ENCODE data around the gene KRT1. TPM values are rescaled to one million over a fixed set of nuclear protein-coding genes. Genes with fewer than 3 reads are reported as not detected.
"Not testable (repeated sequence)": the region's sequence is repeated elsewhere in the genome, so short reads cannot be mapped to it uniquely, and the experiment has no call there.

The KRT1 gene
- total RNA-seq, 4 donors from 2014 or later = not detected

DNA sequence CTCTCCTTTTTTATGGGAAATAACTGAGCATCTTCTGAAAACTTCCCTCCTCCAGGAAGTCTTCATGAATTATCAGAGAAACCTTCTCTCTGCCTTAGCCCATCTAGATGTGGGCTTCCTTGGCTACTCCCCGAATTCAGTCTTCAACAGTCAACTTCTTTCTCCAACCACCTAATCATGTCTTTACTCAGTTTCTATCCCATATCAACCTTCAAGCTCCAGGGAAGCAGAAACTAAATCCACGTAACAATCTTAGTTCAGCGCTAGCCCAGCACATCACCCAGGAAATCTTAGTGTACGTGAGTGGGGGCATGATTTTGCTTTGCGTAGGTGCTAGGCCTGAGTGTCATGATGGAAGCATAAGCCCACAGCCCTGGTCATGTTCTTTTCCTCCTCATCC, 35.9 kb upstream of the KRT1 start:
- no peaks in the 10 kb centered on the region for H3K36me3 ChIP-seq
- peaks cover 3 to 42% (median 19%) of the 10 kb centered on the region in 4 donors for H3K27me3 ChIP-seq
- TF ChIP-seq, protein P1, sequence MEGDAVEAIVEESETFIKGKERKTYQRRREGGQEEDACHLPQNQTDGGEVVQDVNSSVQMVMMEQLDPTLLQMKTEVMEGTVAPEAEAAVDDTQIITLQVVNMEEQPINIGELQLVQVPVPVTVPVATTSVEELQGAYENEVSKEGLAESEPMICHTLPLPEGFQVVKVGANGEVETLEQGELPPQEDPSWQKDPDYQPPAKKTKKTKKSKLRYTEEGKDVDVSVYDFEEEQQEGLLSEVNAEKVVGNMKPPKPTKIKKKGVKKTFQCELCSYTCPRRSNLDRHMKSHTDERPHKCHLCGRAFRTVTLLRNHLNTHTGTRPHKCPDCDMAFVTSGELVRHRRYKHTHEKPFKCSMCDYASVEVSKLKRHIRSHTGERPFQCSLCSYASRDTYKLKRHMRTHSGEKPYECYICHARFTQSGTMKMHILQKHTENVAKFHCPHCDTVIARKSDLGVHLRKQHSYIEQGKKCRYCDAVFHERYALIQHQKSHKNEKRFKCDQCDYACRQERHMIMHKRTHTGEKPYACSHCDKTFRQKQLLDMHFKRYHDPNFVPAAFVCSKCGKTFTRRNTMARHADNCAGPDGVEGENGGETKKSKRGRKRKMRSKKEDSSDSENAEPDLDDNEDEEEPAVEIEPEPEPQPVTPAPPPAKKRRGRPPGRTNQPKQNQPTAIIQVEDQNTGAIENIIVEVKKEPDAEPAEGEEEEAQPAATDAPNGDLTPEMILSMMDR (IDR thresholded peaks at IDR 0.05) = no peak
- TF ChIP-seq POLR2A (IDR thresholded peaks at IDR 0.05; ENCODE audit: low read depth) (no peak), EP300 (IDR thresholded peaks at IDR 0.05) (no peak), POLR2AphosphoS5 (IDR thresholded peaks at IDR 0.05) (no peak)
- WGBS = 88% methylated on average over 5 of the region's 5 CpGs
- no peak overlapping the region for H3K4me3 ChIP-seq
- H3K9me3 ChIP-seq = no peaks in the 10 kb centered on the region
- no peak overlapping the region for H3K27ac ChIP-seq (replicated peaks in 1 of 4)
- no peak for DNase-seq (ENCODE audit: extremely low spot score)
- intact Hi-C loops (cut with DNase I) = no loop called here
- H3K4me1 ChIP-seq = peaks cover 0 to 12% (median 10%) of the 10 kb centered on the region in 4 donors

GRCh38 chr12:52715416-52715815, 35.2 kb upstream of the KRT1 start:
- Histone ChIP-seq H3K36me3 (no peaks in the 10 kb centered on the region), H3K9me3 (no peaks in the 10 kb centered on the region), H3K27me3 (peaks cover 3 to 42% (median 19%) of the 10 kb centered on the region in 4 donors), H3K4me3 (no peak overlapping the region), H3K27ac (replicated peaks in 1 of 4) (no peak overlapping the region), H3K4me1 (peaks cover 0 to 12% (median 10%) of the 10 kb centered on the region in 4 donors)
- WGBS = 73% methylated on average over 8 of the region's 14 CpGs
- TF ChIP-seq POLR2A (IDR thresholded peaks at IDR 0.05; ENCODE audit: low read depth) = no peak
- no peak for TF ChIP-seq POLR2AphosphoS5 (IDR thresholded peaks at IDR 0.05)
- no peak for TF ChIP-seq EP300 (IDR thresholded peaks at IDR 0.05)
- TF ChIP-seq, protein P1 (IDR thresholded peaks at IDR 0.05) = no peak
- no peak for DNase-seq (ENCODE audit: extremely low spot score)
- intact Hi-C loops (cut with DNase I) = no loop called here

DNA sequence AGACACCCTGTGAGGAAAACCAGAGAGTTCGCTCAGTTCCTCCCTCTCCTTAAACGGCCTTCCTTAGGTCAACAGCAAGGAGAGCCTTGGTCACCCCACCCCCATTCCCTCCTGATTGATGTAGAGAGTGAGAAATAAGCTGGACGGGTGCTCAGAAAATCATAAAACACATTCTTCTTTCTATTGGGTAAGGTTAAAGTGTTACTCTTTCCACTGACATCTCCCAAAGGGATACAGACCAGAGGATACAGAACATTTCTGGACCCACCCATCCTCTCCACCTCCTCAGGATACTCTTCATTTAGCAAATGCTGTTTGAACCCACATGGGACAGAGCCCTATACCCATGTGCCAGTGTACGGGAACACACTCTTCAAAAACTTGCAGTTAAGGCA, 34.7 kb upstream of the KRT1 start:
- Histone ChIP-seq H3K27me3 (peaks cover 3 to 42% (median 19%) of the 10 kb centered on the region in 4 donors), H3K27ac (replicated peaks in 1 of 4) (no peak overlapping the region), H3K4me3 (no peak overlapping the region), H3K9me3 (no peaks in the 10 kb centered on the region), H3K4me1 (peaks cover 0 to 12% (median 10%) of the 10 kb centered on the region in 4 donors), H3K36me3 (no peaks in the 10 kb centered on the region)
- intact Hi-C loops (cut with DNase I) = no loop called here
- TF ChIP-seq POLR2A (IDR thresholded peaks at IDR 0.05; ENCODE audit: low read depth) (no peak), POLR2AphosphoS5 (IDR thresholded peaks at IDR 0.05) (no peak), EP300 (IDR thresholded peaks at IDR 0.05) (no peak)
- TF ChIP-seq, protein P1 (IDR thresholded peaks at IDR 0.05) = no peak
- WGBS = 73% methylated on average over 4 of the region's 4 CpGs
- DNase-seq (ENCODE audit: extremely low spot score) = no peak

DNA sequence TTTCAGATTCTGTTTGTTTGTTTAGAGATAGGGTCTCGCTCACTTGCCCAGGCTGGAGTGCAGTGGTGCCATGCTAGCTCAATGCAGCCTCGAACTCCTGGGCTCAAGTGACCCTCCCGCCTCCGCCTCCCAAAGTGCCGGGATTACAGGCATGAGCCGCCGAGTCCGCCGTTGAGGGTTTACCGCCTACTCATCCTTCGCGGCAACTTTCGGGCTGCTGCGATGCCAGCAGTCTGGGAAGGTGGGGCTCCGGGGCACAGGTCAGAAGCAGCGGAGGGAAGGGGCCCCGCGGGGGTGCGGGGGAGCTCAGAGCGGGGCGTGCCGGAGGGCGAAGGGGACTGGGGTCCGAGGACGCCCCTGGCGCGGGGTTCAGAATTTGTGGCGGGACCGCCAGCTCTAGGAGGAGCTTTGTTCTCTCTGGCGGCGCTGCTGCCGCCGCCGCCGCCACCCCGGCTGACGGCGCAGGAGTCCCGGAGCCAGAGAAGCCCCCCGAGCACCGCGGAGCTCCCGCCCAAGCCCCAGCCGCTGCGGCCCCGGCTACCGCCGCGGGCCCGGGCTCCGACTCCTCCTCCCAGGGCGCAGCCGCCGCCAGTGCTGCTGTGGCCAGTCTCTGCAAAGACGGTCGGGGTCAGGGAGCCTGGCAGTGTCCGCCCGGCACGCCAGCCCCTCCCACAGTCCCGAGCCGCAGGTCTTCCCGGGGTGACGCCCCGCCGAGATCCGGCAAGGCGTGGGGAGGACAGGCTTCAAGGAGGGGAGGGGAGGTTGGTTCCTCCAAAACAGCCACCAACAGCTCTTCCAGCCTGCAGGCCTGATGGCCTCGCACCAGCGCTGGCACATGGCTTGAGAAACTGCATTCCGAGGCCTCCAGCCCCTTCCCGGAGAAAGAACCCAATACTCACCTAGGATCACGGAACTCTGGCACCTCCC, 34.0 kb upstream of the KRT1 start:
- intact Hi-C loops (cut with DNase I) = no loop called here
- H3K27me3 ChIP-seq = peaks cover 3 to 42% (median 19%) of the 10 kb centered on the region in 4 donors

GRCh38 chr12:52712122-52712521, 31.9 kb upstream of the KRT1 start:
- H3K27ac ChIP-seq (replicated peaks in 1 of 4); H3K36me3 ChIP-seq; DNase-seq (ENCODE audit: extremely low spot score); H3K9me3 ChIP-seq; H3K4me3 ChIP-seq; intact Hi-C loops (cut with DNase I): not testable (repeated sequence)
- Histone ChIP-seq H3K4me1 (peaks cover 0 to 12% (median 10%) of the 10 kb centered on the region in 4 donors), H3K27me3 (peaks cover 3 to 42% (median 19%) of the 10 kb centered on the region in 4 donors)
- 91% methylated on average over 6 of the region's 6 CpGs for WGBS

More for the DNA sequence above, 34.0 kb upstream of the KRT1 start:
- H3K4me3 ChIP-seq = peak overlapping the region; percentile 32 to 44 (median 36)
- H3K4me1 ChIP-seq = peaks cover 0 to 12% (median 10%) of the 10 kb centered on the region in 4 donors
- no peaks in the 10 kb centered on the region for H3K9me3 ChIP-seq
- H3K36me3 ChIP-seq = no peaks in the 10 kb centered on the region
- no peak overlapping the region for H3K27ac ChIP-seq (replicated peaks in 1 of 4)
- WGBS = 16% methylated on average over 26 of the region's 72 CpGs
- DNase-seq (ENCODE audit: extremely low spot score) = no peak
- TF ChIP-seq, protein P1 (IDR thresholded peaks at IDR 0.05) = no peak
- TF ChIP-seq EP300 (IDR thresholded peaks at IDR 0.05) = no peak
- TF ChIP-seq POLR2AphosphoS5 (IDR thresholded peaks at IDR 0.05) = no peak
- no peak for TF ChIP-seq POLR2A (IDR thresholded peaks at IDR 0.05; ENCODE audit: low read depth)

All from esophagus muscularis mucosa (tissue), 4 donors.